Activated CD8-positive, alpha-beta memory T cell treated with anti-CD3 and anti-CD28 coated beads for 36 hours (primary cell): ENCODE data around the gene POU4F1. TPM values are rescaled to one million over a fixed set of nuclear protein-coding genes. Genes with fewer than 3 reads are reported as not detected.
"Not testable (repeated sequence)": the region's sequence is repeated elsewhere in the genome, so short reads cannot be mapped to it uniquely, and the experiment has no call there.

ENCODE experiments used
- CTCF ChIA-PET: fragments of 350-600 bp; sonication (Branson Sonifier 250); formaldehyde crosslinking; loops from one replicate; lab custom pipeline; 2021; ENCODE audit warnings: antibody characterized with exemption; lab: Charles Lee
- POLR2A ChIA-PET: fragments of 350-600 bp; sonication (Branson Sonifier 250); formaldehyde crosslinking; loops from one replicate; lab custom pipeline; 2021; ENCODE audit warnings: antibody characterized with exemption; lab: Charles Lee
- total RNA-seq, 2 experiments: library from RNA; stranded (reverse); gene quantifications; one replicate each; pipeline ENCODE4 v1.2.3, GENCODE V29; 2021

POU4F1 gene, protein sequence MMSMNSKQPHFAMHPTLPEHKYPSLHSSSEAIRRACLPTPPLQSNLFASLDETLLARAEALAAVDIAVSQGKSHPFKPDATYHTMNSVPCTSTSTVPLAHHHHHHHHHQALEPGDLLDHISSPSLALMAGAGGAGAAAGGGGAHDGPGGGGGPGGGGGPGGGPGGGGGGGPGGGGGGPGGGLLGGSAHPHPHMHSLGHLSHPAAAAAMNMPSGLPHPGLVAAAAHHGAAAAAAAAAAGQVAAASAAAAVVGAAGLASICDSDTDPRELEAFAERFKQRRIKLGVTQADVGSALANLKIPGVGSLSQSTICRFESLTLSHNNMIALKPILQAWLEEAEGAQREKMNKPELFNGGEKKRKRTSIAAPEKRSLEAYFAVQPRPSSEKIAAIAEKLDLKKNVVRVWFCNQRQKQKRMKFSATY
- total RNA-seq = under 1 TPM; 0.08 to 0.11 TPM

DNA sequence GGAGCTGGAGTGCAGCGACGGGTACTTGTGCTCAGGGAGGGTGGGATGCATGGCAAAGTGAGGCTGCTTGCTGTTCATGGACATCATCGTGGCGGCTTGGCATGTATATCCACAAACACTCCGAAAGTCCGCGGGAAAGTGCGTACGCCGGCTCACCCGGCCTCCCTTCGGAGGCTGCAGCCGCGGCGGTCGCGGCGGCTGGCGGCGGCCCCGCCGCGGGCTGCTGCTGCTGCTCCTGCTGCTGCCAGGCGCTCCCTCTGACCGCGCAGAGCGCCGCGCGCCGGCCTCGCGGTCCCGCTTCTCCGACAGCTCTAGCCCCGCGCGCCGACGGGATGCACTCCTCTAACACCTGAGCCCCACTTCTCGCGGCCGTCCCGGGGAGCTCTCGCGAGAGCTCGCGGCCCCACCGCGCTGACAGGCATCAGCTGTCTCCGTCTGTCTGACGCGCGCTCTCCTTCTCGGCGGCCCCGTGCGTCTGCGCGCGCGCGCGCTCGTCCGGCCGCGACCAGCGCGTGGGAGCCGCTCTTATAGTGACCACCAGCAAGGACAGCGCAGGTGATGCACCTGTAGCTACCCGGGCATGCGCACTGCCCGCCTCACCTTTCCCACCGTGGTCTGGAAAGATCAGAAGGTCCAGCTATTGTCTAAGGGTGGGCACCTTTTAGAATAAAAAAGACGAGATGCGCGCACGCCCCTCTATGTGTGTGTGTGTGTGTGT is at the start of gene POU4F1:
TSS of gene POU4F1 (minus strand) at position 313 of the 718 bp plus-strand sequence. CDS start at position 87, 226 bp downstream.
- ChIA-PET CTCF (interaction anchor here (0.6 kb wide), 1 partner anchor 47 kb away, joined by 3 read pairs; no protein-coding TSS in a partner anchor), POLR2A (no interaction called here)

DNA sequence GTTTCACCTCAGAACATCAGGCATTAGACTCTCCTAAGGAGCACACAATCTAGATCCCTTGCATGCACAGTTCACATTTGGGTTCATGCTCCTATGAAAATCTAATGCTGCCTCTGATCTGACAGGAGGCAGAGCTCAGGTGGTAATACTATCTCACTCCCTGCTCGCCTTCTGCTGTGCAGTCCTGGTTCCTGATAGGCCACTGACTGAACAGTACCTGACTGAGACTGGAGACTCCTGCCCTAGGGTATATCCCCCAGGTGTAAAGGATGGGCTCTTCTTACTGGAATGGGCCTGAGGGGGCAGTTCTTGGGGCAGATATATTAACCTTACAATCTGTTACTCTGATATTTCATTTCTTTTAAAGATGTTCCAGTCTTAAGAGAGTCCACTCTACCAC is 49.3 kb upstream of the POU4F1 start:
- POLR2A ChIA-PET = no interaction called here
- CTCF ChIA-PET = no interaction called here

DNA sequence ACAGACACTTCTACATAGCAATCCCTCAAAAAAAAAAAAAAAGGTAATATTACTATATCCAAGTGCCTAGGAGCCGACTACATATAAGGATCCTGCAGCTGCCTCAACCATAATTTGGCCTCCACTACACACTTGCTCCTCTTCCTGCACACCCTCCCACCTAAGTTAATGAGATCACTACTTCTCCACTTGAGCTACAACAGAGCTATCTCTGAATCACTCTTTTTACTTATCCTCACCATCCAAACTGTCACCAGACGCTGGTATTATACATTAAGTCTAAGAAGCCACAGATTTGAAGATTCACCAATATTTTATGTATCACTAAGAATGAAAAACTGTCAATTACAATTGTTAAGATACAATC is 47.3 kb upstream of the POU4F1 start:
- ChIA-PET CTCF (interaction anchor here (0.7 kb wide), 1 partner anchor 47 kb away, joined by 3 read pairs; no protein-coding TSS in a partner anchor), POLR2A (no interaction called here)

DNA sequence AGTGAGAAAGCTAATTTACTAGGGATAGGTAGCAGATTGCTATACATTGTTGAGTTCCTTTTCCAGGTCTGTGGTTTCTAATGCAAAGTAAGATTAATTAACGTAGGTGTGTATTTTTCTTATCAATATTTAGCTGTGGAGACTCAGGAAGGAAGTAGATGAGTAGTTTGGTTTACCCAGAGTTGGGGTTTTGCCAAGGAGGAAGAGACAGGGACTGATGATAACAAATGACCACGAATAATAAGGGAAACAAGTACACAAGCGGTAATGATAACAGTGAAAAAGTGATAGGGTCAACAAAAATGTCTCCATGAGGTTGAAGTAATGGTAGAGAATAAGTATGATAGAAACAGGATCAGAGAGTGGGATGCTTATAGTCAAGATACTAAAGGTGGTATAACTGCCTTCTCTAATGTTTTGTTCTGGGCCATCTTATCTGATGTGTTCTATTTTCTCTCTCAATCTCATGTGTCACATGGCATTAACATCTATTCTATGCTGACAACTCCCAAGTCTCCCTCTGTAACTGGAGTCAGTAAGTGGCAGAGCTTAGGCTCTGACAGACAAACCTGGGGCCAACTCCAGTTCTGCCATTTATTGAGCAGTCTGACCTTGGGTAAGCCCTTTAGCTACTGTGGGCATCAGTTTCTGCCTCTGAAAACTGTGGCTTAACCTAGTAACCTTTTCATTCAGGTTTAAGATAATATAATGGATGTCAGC is 46.8 kb upstream of the POU4F1 start:
- ChIA-PET POLR2A (no interaction called here), CTCF (interaction anchor here (0.7 kb wide), 1 partner anchor 46 kb away, joined by 3 read pairs; no protein-coding TSS in a partner anchor)

DNA sequence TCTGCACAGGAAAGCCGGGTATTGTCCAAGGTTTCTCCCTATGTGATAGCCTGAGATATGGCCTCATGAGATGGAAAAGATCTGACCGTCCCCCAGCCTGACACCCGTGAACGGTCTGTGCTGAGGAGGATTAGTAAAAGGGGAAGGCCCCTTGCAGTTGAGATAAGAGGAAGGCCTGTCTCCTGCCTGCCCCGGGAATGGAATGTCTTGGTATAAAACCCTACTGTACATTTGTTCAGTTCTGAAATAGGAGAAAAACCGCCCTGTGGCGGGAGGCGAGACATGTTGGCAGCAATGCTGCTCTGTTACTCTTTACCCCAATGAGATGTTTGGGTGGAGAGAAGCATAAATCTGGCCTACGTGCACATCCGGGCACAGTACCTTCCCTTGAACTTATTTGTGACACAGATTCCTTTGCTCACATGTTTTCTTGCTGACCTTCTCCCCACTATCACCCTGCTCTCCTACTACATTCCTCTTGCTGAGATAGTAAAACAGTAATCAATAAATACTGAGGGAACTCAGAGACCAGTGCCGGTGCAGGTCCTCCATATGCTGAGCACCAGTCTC is 43.8 kb upstream of the POU4F1 start:
- POLR2A ChIA-PET, CTCF ChIA-PET: not testable (repeated sequence)

DNA sequence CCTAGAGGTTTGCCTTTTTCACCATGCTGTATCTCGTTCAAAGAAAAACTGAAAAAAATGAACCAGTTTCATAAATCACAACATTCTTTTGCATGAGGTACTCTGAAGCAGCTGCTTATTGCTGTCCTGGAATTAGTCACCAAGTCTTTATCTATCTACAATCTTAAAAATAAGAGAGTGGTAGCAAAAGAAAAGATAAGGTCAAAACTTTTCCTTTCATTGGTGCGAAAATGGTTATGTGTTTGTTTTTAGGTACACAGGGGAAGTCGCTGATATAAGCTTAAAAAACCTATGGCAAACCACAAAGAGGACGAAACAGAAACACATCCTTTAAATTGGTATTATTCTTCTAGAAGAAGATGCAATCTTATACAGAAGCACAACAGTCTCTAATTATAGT is 34.9 kb upstream of the POU4F1 start:
- CTCF ChIA-PET = no interaction called here
- POLR2A ChIA-PET = no interaction called here

DNA sequence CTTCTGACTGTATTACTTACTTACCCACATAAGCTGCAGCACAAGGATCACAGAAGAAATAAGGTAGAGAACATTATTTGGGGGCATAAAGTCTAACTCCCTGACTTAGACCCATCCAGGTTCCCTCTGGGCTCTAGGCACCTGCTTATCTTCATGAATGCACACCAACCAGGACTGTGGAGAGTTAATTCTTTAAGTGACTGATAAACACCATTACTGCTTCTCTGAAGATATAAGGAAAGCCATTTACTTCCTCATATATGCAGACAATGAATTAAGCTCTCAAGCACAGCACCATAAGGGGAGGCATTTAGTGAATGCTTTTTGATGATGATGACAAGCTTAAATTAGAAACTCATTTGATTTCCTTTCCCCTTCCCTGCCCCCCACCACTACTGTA is 33.1 kb upstream of the POU4F1 start:
- POLR2A ChIA-PET = no interaction called here
- CTCF ChIA-PET = no interaction called here

DNA sequence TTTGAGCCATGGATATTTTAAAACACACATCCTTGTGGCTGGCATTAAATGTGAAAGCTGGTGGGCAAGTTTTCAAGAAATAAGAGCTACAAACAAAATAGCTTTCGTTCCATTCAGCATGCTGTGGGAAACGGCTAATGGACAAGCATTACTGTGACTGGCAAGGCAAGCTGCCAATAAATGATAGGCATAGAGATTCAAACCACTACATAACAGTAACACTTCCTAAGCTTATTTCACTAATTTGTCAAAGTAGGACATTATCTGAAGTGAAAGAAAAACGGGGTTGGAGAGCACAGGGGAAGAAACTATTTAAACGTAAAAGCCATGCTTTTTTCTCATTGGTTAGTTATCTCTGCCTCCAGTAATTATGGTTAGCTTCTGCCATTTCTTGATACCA is 29.6 kb upstream of the POU4F1 start:
- ChIA-PET CTCF (no interaction called here), POLR2A (no interaction called here)

DNA sequence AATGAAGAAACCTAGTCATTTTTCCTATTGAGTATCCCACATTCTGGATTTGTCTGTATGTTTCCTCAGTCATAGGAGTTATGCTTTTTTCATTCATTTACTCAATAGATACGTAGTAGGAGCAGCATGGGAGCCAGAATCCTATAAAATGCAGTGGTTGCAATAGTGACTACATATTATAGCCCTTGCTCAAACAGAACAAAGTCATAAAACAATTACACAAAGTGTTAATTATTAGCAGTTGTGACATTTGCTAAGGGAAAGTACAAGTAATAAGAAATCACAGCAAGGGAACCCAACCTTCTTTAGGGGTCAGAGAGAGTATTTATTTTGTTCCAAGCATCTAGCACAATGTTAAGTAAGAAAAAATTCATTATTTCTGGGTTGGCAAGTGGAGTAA is 27.7 kb upstream of the POU4F1 start:
- ChIA-PET POLR2A (no interaction called here), CTCF (no interaction called here)

DNA sequence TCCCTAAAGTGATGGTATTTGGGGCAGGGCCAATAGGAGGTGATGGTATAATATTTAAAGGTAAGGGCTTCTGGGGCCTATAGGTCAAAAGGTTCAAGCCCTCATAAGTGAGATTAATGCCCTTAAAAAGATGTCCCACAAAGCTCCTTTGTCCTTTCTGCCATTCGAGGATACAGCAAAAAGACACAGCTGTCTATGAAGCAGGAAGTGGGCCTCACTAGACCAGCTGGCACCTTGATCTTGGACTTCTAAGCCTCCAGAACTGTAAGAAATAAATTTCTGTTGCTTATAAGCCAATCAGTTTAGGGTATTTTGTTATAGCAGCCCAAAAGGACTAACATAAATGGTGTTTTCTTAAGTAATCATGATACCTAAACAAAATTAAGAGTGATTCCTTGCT is 27.2 kb upstream of the POU4F1 start:
- CTCF ChIA-PET = no interaction called here
- POLR2A ChIA-PET = no interaction called here

DNA sequence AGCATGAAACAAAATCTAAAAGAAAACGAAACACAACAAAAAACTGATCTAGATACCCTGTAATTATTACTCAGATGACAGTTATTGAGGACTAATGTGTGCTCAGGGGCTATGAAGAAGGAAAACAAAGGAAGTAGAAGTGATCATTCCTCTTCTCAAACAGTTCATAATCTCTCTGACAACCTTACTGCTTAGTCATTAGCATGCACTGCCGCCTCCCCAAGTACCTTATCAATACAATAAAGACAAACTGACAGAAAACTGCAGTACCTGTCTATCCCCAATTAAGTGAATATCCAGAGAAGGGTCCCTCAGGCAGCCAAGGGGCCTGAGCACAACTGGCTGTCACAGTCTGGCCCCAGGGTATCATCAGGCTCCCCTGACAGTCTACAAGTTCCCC is 22.0 kb upstream of the POU4F1 start:
- POLR2A ChIA-PET = no interaction called here
- CTCF ChIA-PET = no interaction called here

DNA sequence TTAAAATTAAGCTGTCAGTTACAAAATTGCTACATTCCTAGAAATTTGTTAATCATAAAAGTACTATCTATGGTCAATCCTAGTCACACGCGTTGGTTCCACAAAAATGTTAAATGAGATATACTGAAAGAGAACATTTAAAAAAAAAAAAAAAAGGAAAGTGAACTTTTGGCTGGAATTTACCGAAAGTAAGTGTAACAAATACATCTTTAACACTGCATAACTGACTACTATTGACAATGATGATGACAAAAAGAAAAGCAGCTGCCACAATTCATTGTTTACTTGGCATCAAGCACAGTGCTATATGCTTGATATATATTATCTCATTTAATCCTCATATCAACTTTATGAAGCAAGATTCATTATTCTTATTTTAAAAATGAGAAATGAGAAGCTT is 19.8 kb upstream of the POU4F1 start:
- CTCF ChIA-PET = no interaction called here
- POLR2A ChIA-PET = no interaction called here

DNA sequence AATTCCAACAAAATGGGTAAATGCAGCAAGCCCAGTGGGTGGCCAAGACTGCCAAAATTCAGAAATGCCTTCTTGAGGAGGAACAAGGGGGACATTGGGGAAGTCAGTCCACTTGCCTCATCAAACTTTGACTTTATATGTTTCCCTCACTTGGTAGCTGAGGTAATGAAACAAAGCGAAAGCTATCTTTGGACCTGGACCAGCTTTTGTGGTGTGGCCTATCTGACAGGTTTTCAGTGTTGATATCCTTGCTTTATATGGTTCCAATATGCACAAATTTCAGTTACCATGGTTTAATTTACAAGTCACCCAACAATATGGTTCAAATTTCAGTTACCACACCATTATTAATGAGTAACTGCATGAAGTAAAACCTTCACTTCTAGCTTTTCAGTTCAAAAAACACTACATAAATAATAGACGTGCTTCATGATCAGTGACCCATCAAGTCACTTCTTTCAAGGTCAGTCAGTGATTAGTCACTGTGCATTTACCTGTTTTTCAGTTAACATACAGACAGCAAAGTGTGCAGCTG is 17.7 kb upstream of the POU4F1 start:
- ChIA-PET POLR2A (no interaction called here), CTCF (no interaction called here)

DNA sequence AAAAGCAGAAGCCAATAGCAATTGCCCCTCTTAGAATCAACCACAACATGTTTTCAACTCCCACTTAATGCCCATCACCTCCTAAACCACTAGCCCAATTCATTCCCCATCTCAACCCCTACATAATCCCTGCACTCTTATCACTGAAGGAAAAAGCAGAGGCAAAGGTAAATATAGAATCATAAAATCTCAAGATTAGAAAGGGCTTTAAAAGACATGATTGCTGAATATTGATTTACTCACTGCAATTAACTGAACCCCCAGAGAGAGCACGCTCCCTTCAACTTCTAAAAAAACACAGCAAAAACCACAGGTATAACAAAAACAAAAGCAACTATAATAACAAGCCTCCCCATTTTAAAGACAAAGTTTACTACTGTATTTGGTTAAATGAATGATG is 15.1 kb upstream of the POU4F1 start:
- CTCF ChIA-PET = no interaction called here
- POLR2A ChIA-PET = no interaction called here

DNA sequence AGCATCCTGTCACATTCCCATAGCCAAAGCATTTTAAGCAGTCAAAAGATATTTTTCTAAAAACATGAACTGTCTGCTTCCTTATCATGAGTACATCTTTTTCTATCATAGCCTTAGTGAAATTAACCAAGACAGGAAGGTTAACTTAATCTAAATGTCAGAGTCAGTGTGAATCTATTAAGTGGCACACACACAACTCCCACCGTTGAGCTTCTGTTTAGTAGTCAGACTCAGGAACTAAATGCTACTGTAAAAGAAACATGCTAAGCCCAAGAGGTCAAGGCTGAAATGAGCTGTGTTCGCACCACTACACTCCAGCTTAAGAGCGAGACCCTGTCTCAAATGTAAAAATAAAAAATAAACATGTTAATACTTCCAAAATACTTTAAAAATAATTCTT is 7.7 kb upstream of the POU4F1 start:
- ChIA-PET POLR2A (no interaction called here), CTCF (no interaction called here)

DNA sequence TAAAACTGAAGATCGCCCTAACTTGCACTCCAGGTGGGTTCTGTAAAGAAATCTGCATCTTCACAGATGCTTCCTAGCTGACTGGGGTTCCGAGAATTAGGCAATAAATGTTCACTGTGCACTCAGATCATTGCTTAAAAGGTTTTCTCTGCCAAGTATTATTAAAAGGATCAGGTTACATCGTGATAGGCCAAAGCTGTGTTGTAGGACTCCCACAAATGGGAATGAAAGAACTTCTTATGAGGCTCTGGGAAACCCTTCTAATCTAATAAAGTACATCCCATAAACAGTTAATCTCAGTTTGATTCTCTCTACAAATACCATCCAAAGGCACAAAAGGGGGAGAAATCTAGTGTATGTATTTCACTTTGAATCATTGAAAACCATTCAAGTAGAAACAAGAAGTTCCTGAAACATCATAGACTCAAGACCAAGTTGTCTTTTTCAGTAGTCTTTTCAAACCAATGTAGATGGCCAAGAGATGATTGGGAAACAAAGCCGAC is 7.1 kb upstream of the POU4F1 start:
- CTCF ChIA-PET = no interaction called here

DNA sequence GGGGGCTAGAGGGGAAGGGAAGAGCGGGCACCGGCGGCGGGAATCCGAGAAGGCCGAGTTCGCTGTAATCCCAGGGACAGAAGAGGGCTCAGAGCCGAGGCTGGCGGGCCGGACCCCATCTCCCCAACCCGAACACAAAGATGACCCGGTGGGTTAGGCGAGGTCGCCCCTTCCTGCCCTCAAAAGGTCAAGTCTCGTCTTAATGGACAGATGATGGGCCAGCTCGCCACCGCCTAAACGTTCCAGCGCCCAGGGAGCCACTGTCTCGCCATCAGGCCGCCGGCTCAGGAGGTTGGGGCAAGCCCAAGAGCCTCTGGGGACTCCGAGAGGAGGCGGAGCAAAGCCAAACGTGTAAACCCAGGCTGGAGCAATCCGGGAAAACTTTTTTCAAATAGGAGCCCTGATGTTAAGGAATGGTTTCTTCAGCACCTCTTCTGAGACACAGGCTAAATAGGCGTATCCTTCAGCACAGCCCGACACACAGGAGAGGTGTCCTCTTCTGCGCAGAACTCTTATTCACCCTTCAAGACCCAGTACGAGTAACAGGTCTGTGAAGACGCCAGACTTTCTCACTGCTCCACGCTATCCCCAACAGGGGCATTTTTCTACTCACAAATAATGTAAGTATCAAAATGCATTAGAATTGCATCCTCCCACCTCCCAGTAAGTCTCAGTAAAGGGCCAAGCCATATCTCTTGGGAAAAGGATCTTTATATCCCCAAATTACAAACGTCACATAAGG is 6.3 kb upstream of the POU4F1 start:
- POLR2A ChIA-PET = no interaction called here
- CTCF ChIA-PET = no interaction called here

More for the DNA sequence above, 7.1 kb upstream of the POU4F1 start:
- POLR2A ChIA-PET = no interaction called here

DNA sequence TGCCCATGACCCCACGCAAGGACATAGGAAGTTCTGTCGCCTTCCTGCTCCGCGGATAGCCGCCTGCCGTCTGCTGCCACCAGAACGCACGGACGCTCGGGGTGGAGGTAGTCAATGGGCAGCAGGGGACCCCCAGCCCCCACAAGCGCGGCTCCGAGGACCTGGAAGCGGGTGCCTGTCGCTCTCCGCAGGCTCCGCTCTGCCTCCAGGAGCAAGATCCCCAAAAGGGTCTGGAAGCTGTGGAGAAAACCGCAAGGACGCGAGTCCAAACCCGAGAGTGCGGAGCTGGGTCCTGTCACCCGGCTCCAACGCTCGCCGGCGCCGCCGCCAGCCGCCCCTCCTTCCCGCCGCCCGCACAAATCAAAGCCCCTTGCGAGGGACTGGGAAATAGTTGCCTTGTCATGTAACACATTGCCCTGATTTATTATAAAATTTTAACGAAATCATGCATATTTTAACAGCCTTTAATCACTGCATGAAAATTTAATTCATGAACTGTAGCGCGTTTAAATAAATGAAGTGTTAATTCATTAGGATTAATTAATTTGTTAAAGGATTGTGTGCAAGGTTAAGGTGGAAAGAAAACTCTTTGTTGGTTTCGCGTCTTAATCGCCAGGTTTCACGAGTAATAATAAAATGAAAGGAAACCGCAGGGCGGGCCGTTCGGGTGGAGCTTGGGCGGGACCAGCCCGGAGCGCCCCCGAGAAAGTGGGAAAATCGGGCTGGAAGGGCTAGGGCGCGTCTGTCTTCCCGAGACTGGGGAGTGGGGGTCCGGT is 5.5 kb upstream of the POU4F1 start:
- ChIA-PET POLR2A (no interaction called here), CTCF (no interaction called here)
